SK-N-MC (cell line): Measurements from ENCODE around the gene ARFIP1.

Source experiments
- EZH2 ChIP-seq: fragments of 200-600 bp; sonication (generic); IDR thresholded peaks from one replicate; pipeline ENCODE4 v1.6.1; 2017; ENCODE audit warnings: antibody characterized with exemption
- POLR2AphosphoS5 ChIP-seq: IDR thresholded peaks from 2 replicates; pipeline ENCODE4 v1.6.1; 2012; ENCODE audit warnings: mild to moderate bottlenecking, low read depth, low read length, borderline replicate concordance

DNA sequence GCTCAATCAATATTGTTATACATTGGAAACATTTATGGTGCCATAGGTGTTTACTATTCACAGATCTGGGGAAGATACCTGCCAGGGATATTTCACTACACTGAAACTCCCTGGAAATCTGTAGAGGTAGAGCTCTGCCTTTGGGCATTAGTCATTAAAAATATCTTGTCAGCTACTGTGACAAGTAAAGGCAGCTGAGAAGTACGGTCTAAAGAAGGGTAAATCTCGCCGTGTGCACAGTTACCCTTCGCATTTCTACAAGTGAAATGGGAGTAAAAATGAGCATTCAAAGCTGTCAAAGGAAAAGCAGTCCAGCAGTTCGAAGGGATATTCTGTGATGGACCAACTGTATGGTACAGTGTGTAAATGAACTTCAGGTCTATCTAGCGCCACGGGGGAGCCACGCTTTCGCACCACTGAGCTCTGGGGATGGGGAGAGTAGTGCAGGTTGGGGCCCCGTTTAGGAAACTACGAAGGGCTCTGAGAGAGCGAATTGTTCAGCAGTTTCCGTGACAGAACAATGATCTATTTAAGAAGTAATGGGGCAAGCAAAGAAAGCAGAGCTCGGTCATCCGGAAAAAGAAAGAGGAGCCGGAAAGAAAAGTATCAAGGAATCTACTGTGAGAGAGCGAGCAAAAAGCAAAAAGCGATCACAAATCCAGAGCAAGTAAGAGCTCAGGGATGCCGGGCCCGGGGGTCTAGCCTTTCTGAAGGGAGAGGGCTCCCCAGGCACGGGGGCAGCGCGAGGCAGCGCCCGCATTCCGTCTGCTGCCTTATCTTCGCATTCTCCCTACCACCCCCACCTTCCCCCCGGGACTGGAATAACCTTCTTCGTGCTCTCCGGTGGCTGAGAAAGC is 870 bp upstream of the ARFIP1 start:
- TF ChIP-seq POLR2AphosphoS5 = no peak
- no peak for TF ChIP-seq EZH2
